ENCODE results near the gene MSN.

DNA sequence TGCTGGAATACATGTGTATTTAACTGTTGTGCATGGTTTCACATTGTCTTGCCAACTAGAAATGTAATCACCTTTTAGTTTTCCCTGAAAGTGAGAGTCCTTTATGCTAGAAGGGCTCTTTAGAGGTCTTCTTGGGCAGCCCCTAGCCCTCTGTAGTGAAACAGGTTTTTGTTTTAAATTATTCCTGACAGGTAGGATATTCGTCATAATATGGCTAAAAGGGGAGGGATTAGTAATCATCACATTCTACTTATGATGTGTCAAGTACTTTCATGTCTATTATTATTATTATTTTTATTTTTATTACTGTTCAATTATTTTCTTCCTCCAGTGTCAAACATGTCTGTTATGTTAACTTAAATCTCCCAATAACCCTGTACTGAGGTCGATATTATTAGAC is 35.5 kb downstream of the MSN start:
- TF ChIP-seq, protein P1, sequence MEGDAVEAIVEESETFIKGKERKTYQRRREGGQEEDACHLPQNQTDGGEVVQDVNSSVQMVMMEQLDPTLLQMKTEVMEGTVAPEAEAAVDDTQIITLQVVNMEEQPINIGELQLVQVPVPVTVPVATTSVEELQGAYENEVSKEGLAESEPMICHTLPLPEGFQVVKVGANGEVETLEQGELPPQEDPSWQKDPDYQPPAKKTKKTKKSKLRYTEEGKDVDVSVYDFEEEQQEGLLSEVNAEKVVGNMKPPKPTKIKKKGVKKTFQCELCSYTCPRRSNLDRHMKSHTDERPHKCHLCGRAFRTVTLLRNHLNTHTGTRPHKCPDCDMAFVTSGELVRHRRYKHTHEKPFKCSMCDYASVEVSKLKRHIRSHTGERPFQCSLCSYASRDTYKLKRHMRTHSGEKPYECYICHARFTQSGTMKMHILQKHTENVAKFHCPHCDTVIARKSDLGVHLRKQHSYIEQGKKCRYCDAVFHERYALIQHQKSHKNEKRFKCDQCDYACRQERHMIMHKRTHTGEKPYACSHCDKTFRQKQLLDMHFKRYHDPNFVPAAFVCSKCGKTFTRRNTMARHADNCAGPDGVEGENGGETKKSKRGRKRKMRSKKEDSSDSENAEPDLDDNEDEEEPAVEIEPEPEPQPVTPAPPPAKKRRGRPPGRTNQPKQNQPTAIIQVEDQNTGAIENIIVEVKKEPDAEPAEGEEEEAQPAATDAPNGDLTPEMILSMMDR (IDR thresholded peaks at IDR 0.05; ENCODE audit: low read depth, low read length, poor library complexity, severe bottlenecking) = no peak
- TF ChIP-seq EZH2phosphoT487 (IDR thresholded peaks at IDR 0.05; ENCODE audit: borderline replicate concordance, low read length) = no peak

Measured in DOHH2 (cell line).